Fibroblast of lung (primary cell): ENCODE measurements around the gene HIPK3.

Experiments
- CTCF ChIP-seq, 2 donors: IDR thresholded peaks in 1 of 2; conservative IDR thresholded peaks in 1 of 2; 1 replicate in 1 of 2; 2 replicates in 1 of 2; pipeline ENCODE4 v1.5.1; 2011 to 2012; ENCODE audit warnings: low read length in 2 of 2, control low read depth in 1 of 2, inconsistent platforms in 1 of 2, low read depth in 1 of 2, mild to moderate bottlenecking in 1 of 2
- EZH2 ChIP-seq: IDR thresholded peaks from 2 replicates; pipeline ENCODE4 v1.5.1; 2012; ENCODE audit warnings: low read length, control low read depth, mild to moderate bottlenecking; ENCODE audit errors: missing control alignments

- TF ChIP-seq CTCF (conservative IDR thresholded peaks at IDR 0.05 in 1 of 2, IDR thresholded peaks at IDR 0.05 in 1 of 2; ENCODE audit: low read depth in 1 of 2, low read length in 2 of 2) = no peak
- no peak for TF ChIP-seq EZH2
These were observed at the start of gene HIPK3 for GRCh38 chr11:33257160-33257896.
